HepG2 (cell line): ENCODE measurements around the gene WDR20. TPM values are rescaled to one million over a fixed set of nuclear protein-coding genes. Genes with fewer than 3 reads are reported as not detected.

ENCODE experiments used
- BORCS8-MEF2B ChIP-seq: sonication (generic); formaldehyde crosslinking; IDR thresholded peaks from 2 replicates; pipeline ENCODE4 v1.8.0; 2022; ENCODE audit warnings: mild to moderate bottlenecking, missing genetic modification reagents
- DR1 ChIP-seq: sonication (generic); formaldehyde crosslinking; IDR thresholded peaks from 2 replicates; pipeline ENCODE4 v1.8.0; 2021; ENCODE audit warnings: mild to moderate bottlenecking, missing genetic modification reagents, inconsistent platforms
- ELF4 ChIP-seq: sonication (generic); formaldehyde crosslinking; IDR thresholded peaks from 2 replicates; pipeline ENCODE4 v1.5.0; 2020; ENCODE audit warnings: missing genetic modification reagents, mild to moderate bottlenecking, moderate library complexity, borderline replicate concordance
- FOSL1 ChIP-seq: sonication (generic); formaldehyde crosslinking; IDR thresholded peaks from 2 replicates; pipeline ENCODE4 v1.9.0; 2021; ENCODE audit warnings: missing genetic modification reagents, borderline replicate concordance
- FOXK2 ChIP-seq: fragments of 450-650 bp; IDR thresholded peaks from 2 replicates; pipeline ENCODE4 v1.6.1; 2016
- ISL2 ChIP-seq: sonication (generic); formaldehyde crosslinking; IDR thresholded peaks from 2 replicates; pipeline ENCODE4 v1.5.0; 2020; ENCODE audit warnings: missing genetic modification reagents
- MAF1 ChIP-seq: sonication (generic); formaldehyde crosslinking; IDR thresholded peaks from 2 replicates; pipeline ENCODE4 v1.5.0; 2020; ENCODE audit warnings: missing genetic modification reagents, borderline replicate concordance
- NFKB2 ChIP-seq: sonication (generic); formaldehyde crosslinking; IDR thresholded peaks from 2 replicates; pipeline ENCODE4 v1.4.0; 2020; ENCODE audit warnings: missing genetic modification reagents, borderline replicate concordance
- PRPF4 ChIP-seq: fragments of 200-400 bp; formaldehyde crosslinking; IDR thresholded peaks from 2 replicates; pipeline ENCODE4 v1.6.1; 2016; ENCODE audit warnings: low read length, low read depth; ENCODE audit not compliant: poor library complexity, severe bottlenecking
- RORA ChIP-seq: sonication (generic); formaldehyde crosslinking; IDR thresholded peaks from 2 replicates; pipeline ENCODE4 v1.5.0; 2020; ENCODE audit warnings: mild to moderate bottlenecking, missing genetic modification reagents, moderate library complexity
- SYNCRIP ChIP-seq: fragments of 200-400 bp; formaldehyde crosslinking; IDR thresholded peaks from 2 replicates; pipeline ENCODE4 v1.6.1; 2018; ENCODE audit warnings: mild to moderate bottlenecking, low read depth, low read length; ENCODE audit not compliant: insufficient read depth
- TBP ChIP-seq: sonication (generic); formaldehyde crosslinking; IDR thresholded peaks from 2 replicates; pipeline ENCODE4 v1.5.0; 2020; ENCODE audit warnings: missing genetic modification reagents
- XRCC5 ChIP-seq: fragments of 200-400 bp; formaldehyde crosslinking; optimal IDR thresholded peaks from 2 replicates; pipeline ENCODE3; 2017; ENCODE audit warnings: mild to moderate bottlenecking, low read length
- ZNF138 ChIP-seq: sonication (generic); formaldehyde crosslinking; IDR thresholded peaks from 2 replicates; pipeline ENCODE4 v1.5.0; 2020; ENCODE audit warnings: mild to moderate bottlenecking, low read depth, missing genetic modification reagents
- ZNF501 ChIP-seq: sonication (generic); formaldehyde crosslinking; IDR thresholded peaks from 2 replicates; pipeline ENCODE4 v1.5.1; 2020; ENCODE audit warnings: mild to moderate bottlenecking, moderate library complexity, missing genetic modification reagents
- ZNF776 ChIP-seq: sonication (generic); formaldehyde crosslinking; IDR thresholded peaks from 2 replicates; pipeline ENCODE4 v1.4.0; 2020; ENCODE audit warnings: mild to moderate bottlenecking, missing genetic modification reagents
- ZNF788 ChIP-seq: sonication (generic); formaldehyde crosslinking; IDR thresholded peaks from 2 replicates; pipeline ENCODE4 v1.5.0; 2020; ENCODE audit warnings: mild to moderate bottlenecking, missing genetic modification reagents, borderline replicate concordance
- polyA plus RNA-seq, 8 experiments: library from polyadenylated mRNA; depleted of rRNA in 3 of 8; stranded (reverse) in 7 of 8; unstranded in 1 of 8; fragments of >200 nt; fragmentation: Illumina TruSeq in 4 of 8; extraction: Trizol in 4 of 8; gene quantifications; 2 replicates each; pipeline versions ENCODE4 v1.2.1 to v1.2.3, GENCODE V29; 2011 to 2016; ENCODE audit warnings: low read depth in 4 of 8, missing spikeins in 1 of 8, mixed read lengths in 1 of 8; ENCODE audit not compliant: insufficient read depth in 1 of 8
- total RNA-seq, 5 experiments: library from RNA; depleted of rRNA; stranded (reverse); fragments of >200 nt; fragmentation: Illumina TruSeq; extraction: Trizol; gene quantifications; 2 replicates each; pipeline ENCODE4 v1.2.3, GENCODE V29; 2016; ENCODE audit warnings: low read depth in 1 of 5
- TF ChIP-seq, protein P1 (sequence below): IDR thresholded peaks from 2 replicates; pipeline ENCODE4 v1.6.1; 2016; ENCODE audit warnings: low read depth
- TF ChIP-seq, protein P2 (sequence below): sonication (generic); formaldehyde crosslinking; conservative IDR thresholded peaks from 2 replicates; pipeline ENCODE4 v1.8.0; 2022; ENCODE audit warnings: mild to moderate bottlenecking, moderate library complexity, missing genetic modification reagents
- TF ChIP-seq, protein P3 (sequence below): sonication (generic); formaldehyde crosslinking; IDR thresholded peaks from 2 replicates; pipeline ENCODE4 v1.5.0; 2020; ENCODE audit warnings: missing genetic modification reagents, mild to moderate bottlenecking, borderline replicate concordance
- TF ChIP-seq, protein P4 (sequence below): IDR thresholded peaks from 2 replicates; pipeline ENCODE4 v1.6.1; 2016; ENCODE audit warnings: mild to moderate bottlenecking

Gene WDR20
- total and polyA plus RNA-seq, 2 of the 13 experiments (the other 11 are each of a cell fraction or from before 2014, with no cell fraction given): 10.4 to 23.2 TPM

DNA sequence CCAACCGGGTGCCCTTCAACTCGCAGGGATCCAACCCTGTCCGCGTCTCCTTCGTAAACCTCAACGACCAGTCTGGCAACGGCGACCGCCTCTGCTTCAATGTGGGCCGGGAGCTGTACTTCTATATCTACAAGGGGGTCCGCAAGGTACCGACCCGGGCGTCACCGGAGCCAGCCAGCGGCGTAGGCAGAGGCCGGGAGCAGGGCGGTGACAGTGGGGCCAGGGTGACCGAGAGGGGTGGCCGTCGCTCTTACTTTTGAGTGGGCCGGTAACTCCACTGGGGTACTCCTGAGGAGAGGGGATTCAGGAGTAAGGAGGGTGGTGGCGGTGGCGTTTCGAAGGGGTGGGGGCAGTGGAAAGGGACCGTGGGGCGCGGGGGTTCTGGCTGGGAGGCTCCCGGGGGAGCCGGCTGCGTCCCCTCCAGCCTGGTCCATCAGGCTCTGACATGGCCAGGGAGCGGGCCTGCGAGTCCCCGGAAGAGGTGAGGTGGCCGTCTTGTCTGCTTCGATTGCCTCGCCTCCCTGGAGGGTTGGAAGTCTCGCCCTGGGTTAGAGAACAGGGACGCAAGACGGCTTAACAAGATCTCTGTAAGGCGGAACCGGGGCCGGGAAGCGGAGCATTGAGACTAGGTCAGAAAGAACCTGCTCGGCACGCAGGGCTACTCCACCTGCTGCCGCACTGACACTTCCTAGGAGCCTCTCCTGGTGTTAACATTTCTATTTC is 491 bp downstream of the WDR20 start (continued):
- no peak for TF ChIP-seq SYNCRIP
- TF ChIP-seq MAF1 (CRISPR knock-in tag): no peak
- TF ChIP-seq, protein P1, sequence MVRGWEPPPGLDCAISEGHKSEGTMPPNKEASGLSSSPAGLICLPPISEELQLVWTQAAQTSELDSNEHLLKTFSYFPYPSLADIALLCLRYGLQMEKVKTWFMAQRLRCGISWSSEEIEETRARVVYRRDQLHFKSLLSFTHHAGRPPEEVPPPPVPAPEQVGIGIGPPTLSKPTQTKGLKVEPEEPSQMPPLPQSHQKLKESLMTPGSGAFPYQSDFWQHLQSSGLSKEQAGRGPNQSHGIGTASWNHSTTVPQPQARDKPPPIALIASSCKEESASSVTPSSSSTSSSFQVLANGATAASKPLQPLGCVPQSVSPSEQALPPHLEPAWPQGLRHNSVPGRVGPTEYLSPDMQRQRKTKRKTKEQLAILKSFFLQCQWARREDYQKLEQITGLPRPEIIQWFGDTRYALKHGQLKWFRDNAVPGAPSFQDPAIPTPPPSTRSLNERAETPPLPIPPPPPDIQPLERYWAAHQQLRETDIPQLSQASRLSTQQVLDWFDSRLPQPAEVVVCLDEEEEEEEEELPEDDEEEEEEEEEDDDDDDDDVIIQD (CRISPR knock-in tag): no peak
- TF ChIP-seq NFKB2 (CRISPR knock-in tag): peak; percentile 67; the same call in 1 of the 2 replicates
- no peak for TF ChIP-seq XRCC5
- TF ChIP-seq, protein P2, sequence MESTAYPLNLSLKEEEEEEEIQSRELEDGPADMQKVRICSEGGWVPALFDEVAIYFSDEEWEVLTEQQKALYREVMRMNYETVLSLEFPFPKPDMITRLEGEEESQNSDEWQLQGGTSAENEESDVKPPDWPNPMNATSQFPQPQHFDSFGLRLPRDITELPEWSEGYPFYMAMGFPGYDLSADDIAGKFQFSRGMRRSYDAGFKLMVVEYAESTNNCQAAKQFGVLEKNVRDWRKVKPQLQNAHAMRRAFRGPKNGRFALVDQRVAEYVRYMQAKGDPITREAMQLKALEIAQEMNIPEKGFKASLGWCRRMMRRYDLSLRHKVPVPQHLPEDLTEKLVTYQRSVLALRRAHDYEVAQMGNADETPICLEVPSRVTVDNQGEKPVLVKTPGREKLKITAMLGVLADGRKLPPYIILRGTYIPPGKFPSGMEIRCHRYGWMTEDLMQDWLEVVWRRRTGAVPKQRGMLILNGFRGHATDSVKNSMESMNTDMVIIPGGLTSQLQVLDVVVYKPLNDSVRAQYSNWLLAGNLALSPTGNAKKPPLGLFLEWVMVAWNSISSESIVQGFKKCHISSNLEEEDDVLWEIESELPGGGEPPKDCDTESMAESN (CRISPR knock-in tag): no peak
- no peak for TF ChIP-seq ELF4
- TF ChIP-seq RORA (CRISPR knock-in tag): no peak
- no peak for TF ChIP-seq FOSL1
- TF ChIP-seq BORCS8-MEF2B: peak; percentile 77
- TF ChIP-seq PRPF4: no peak
- 0 out of 2 replicates have a peak, but pooled peaks have one; percentile 18 for TF ChIP-seq DR1 (CRISPR knock-in tag)
- TF ChIP-seq, protein P3, sequence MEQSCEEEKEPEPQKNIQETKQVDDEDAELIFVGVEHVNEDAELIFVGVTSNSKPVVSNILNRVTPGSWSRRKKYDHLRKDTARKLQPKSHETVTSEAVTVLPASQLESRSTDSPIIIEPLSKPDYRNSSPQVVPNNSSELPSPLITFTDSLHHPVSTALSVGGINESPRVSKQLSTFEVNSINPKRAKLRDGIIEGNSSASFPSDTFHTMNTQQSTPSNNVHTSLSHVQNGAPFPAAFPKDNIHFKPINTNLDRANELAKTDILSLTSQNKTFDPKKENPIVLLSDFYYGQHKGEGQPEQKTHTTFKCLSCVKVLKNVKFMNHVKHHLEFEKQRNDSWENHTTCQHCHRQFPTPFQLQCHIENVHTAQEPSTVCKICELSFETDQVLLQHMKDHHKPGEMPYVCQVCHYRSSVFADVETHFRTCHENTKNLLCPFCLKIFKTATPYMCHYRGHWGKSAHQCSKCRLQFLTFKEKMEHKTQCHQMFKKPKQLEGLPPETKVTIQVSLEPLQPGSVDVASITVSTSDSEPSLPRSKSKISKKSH: no peak
- no peak for TF ChIP-seq ZNF788 (CRISPR knock-in tag)
- peak; percentile 77; the same call in 1 of the 2 replicates for TF ChIP-seq ZNF776 (CRISPR knock-in tag)
- TF ChIP-seq FOXK2: no peak
- TF ChIP-seq ISL2: 0 out of 2 replicates have a peak, but pooled peaks have one; percentile 11
- TF ChIP-seq TBP (CRISPR knock-in tag): no peak
- TF ChIP-seq ZNF138 (CRISPR knock-in tag): no peak
- TF ChIP-seq ZNF501 (CRISPR knock-in tag): peak; percentile 1; the same call in 1 of the 2 replicates
- TF ChIP-seq, protein P4, sequence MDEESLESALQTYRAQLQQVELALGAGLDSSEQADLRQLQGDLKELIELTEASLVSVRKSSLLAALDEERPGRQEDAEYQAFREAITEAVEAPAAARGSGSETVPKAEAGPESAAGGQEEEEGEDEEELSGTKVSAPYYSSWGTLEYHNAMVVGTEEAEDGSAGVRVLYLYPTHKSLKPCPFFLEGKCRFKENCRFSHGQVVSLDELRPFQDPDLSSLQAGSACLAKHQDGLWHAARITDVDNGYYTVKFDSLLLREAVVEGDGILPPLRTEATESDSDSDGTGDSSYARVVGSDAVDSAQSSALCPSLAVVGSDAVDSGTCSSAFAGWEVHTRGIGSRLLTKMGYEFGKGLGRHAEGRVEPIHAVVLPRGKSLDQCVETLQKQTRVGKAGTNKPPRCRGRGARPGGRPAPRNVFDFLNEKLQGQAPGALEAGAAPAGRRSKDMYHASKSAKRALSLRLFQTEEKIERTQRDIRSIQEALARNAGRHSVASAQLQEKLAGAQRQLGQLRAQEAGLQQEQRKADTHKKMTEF: no peak
